GM19193 (cell line): ENCODE data around the gene PDE8B.

Experiments
- POLR2A ChIP-seq: IDR thresholded peaks from 4 replicates; pipeline ENCODE4 v1.6.1; 2011; ENCODE audit not compliant: insufficient read depth, insufficient read length; ENCODE audit errors: extremely low read depth

Gene PDE8B

GRCh38 chr5:77309140-77309539 lies 98.7 kb downstream of the PDE8B start:
- no peak for TF ChIP-seq POLR2A

- TF ChIP-seq POLR2A, result no peak
These were observed 100.2 kb downstream of the PDE8B start for GRCh38 chr5:77310494-77311213.

- TF ChIP-seq POLR2A, result no peak
These were observed 100.7 kb downstream of the PDE8B start for GRCh38 chr5:77311214-77311571.

GRCh38 chr5:77312413-77312812 lies 101.9 kb downstream of the PDE8B start:
- TF ChIP-seq POLR2A, result no peak

GRCh38 chr5:77316871-77317661 lies 106.6 kb downstream of the PDE8B start:
- no peak for TF ChIP-seq POLR2A

GRCh38 chr5:77318060-77318459 lies 107.6 kb downstream of the PDE8B start:
- TF ChIP-seq POLR2A, result no peak

GRCh38 chr5:77319117-77319804 lies 108.8 kb downstream of the PDE8B start:
- no peak for TF ChIP-seq POLR2A

GRCh38 chr5:77321793-77322394 lies 111.4 kb downstream of the PDE8B start:
- no peak for TF ChIP-seq POLR2A

GRCh38 chr5:77322406-77322805 lies 111.9 kb downstream of the PDE8B start:
- TF ChIP-seq POLR2A, result no peak

GRCh38 chr5:77325921-77326541 lies 115.6 kb downstream of the PDE8B start:
- no peak for TF ChIP-seq POLR2A

- no peak for TF ChIP-seq POLR2A
These were observed 116.7 kb downstream of the PDE8B start for GRCh38 chr5:77326986-77327734.

GRCh38 chr5:77328930-77329647 lies 118.6 kb downstream of the PDE8B start:
- no peak for TF ChIP-seq POLR2A

- TF ChIP-seq POLR2A, result no peak
These were observed 119.4 kb downstream of the PDE8B start for GRCh38 chr5:77329664-77330430.

GRCh38 chr5:77333036-77333435 lies 122.6 kb downstream of the PDE8B start:
- no peak for TF ChIP-seq POLR2A
